Neural progenitor cell (in vitro differentiated cells): ENCODE measurements around the gene ZNRD2.

Source experiments
- EZH2 ChIP-seq: fragments of 200-600 bp; sonication (generic); IDR thresholded peaks from 2 replicates; pipeline ENCODE4 v1.6.1; 2017; ENCODE audit warnings: antibody characterized with exemption, mild to moderate bottlenecking, moderate library complexity
- EZH2phosphoT487 ChIP-seq: fragments of 200-600 bp; sonication (generic); IDR thresholded peaks from 2 replicates; pipeline ENCODE4 v1.6.1; 2017; ENCODE audit warnings: antibody characterized with exemption
- TF ChIP-seq, protein P1 (sequence below): fragments of 200-600 bp; sonication (generic); IDR thresholded peaks from 2 replicates; pipeline ENCODE4 v1.5.1; 2017; ENCODE audit warnings: antibody characterized with exemption, mild to moderate bottlenecking

DNA sequence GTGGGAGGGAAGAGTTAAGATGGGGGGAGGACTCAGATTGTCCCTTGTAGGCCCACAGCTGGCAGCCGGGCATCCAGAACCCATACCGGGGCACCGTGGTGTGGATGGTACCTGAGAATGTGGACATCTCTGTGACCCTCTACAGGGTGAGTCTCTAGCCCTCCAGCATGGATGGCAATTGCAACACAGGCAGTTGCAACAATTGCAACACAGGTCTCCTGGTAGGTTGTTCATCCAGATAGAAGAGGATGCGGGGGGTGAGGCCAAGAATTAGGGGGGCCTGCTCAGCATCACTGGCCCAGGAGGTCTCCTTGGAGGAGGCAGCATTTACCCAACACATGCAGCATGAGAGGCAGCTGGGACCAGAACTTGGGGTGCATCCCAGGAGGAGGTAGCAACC, 9.0 kb downstream of the ZNRD2 start:
- TF ChIP-seq, protein P1, sequence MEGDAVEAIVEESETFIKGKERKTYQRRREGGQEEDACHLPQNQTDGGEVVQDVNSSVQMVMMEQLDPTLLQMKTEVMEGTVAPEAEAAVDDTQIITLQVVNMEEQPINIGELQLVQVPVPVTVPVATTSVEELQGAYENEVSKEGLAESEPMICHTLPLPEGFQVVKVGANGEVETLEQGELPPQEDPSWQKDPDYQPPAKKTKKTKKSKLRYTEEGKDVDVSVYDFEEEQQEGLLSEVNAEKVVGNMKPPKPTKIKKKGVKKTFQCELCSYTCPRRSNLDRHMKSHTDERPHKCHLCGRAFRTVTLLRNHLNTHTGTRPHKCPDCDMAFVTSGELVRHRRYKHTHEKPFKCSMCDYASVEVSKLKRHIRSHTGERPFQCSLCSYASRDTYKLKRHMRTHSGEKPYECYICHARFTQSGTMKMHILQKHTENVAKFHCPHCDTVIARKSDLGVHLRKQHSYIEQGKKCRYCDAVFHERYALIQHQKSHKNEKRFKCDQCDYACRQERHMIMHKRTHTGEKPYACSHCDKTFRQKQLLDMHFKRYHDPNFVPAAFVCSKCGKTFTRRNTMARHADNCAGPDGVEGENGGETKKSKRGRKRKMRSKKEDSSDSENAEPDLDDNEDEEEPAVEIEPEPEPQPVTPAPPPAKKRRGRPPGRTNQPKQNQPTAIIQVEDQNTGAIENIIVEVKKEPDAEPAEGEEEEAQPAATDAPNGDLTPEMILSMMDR: no peak
- TF ChIP-seq EZH2phosphoT487 (no peak), EZH2 (no peak)
